Fibroblast of lung (primary cell): ENCODE measurements around the gene TYK2. TPM values are rescaled to one million over a fixed set of nuclear protein-coding genes. Genes with fewer than 3 reads are reported as not detected.

Experiments used
- DNase-seq, 2 donors: peaks; one replicate each; pipeline versions ENCODE4 v3.0.0 to v3.0.0-alpha.2; 2010; ENCODE audit warnings: low read depth in 2 of 2
- H2AFZ ChIP-seq: 2 replicates; pipeline ENCODE4 v1.5.1; 2012; ENCODE audit warnings: low read length, control low read depth, inconsistent platforms
- H3K27ac ChIP-seq: 2 replicates; pipeline ENCODE4 v1.5.1; 2011; ENCODE audit warnings: low read length, control low read depth; ENCODE audit not compliant: insufficient read depth
- H3K27me3 ChIP-seq: 2 replicates; pipeline ENCODE4 v1.5.1; 2011; ENCODE audit warnings: mild to moderate bottlenecking, low read length; ENCODE audit not compliant: control insufficient read depth, insufficient read depth
- H3K36me3 ChIP-seq: 2 replicates; pipeline ENCODE4 v1.5.1; 2011; ENCODE audit warnings: low read length; ENCODE audit not compliant: control insufficient read depth, insufficient read depth
- H3K4me1 ChIP-seq: 2 replicates; pipeline ENCODE4 v1.5.1; 2011; ENCODE audit warnings: low read length; ENCODE audit not compliant: control insufficient read depth, insufficient read depth; ENCODE audit errors: extremely low read depth
- H3K4me2 ChIP-seq: 2 replicates; pipeline ENCODE4 v1.5.1; 2011; ENCODE audit warnings: low read length, control low read depth; ENCODE audit not compliant: insufficient read depth; ENCODE audit errors: extremely low read depth
- H3K4me3 ChIP-seq, 4 experiments: fragments of 200-600 bp in 1 of 4; sonication (generic) in 1 of 4; replicated peaks in 1 of 4; 2 replicates each; pipeline ENCODE4 v1.5.1; 2011 to 2016; ENCODE audit warnings: low read length in 4 of 4, low read depth in 3 of 4, mild to moderate bottlenecking in 3 of 4, control low read depth in 2 of 4, inconsistent platforms in 1 of 4, mixed read lengths in 1 of 4; ENCODE audit not compliant: insufficient read depth in 1 of 4; ENCODE audit errors: control extremely low read depth in 1 of 4
- H3K79me2 ChIP-seq: 2 replicates; pipeline ENCODE4 v1.5.1; 2012; ENCODE audit warnings: mild to moderate bottlenecking, low read length, inconsistent platforms; ENCODE audit not compliant: control insufficient read depth, insufficient read depth
- H3K9ac ChIP-seq: 2 replicates; pipeline ENCODE4 v1.5.1; 2011; ENCODE audit warnings: mild to moderate bottlenecking, low read length, control low read depth; ENCODE audit not compliant: insufficient read depth
- H3K9me3 ChIP-seq: 2 replicates; pipeline ENCODE4 v1.5.1; 2012; ENCODE audit warnings: low read depth, low read length; ENCODE audit not compliant: control insufficient read depth, insufficient read depth
- H4K20me1 ChIP-seq: 2 replicates; pipeline ENCODE4 v1.5.1; 2011; ENCODE audit warnings: low read length; ENCODE audit not compliant: control insufficient read depth, insufficient read depth; ENCODE audit errors: extremely low read depth
- CTCF ChIP-seq, 2 donors: IDR thresholded peaks in 1 of 2; conservative IDR thresholded peaks in 1 of 2; 1 replicate in 1 of 2; 2 replicates in 1 of 2; pipeline ENCODE4 v1.5.1; 2011 to 2012; ENCODE audit warnings: low read length in 2 of 2, control low read depth in 1 of 2, inconsistent platforms in 1 of 2, low read depth in 1 of 2, mild to moderate bottlenecking in 1 of 2
- EZH2 ChIP-seq: IDR thresholded peaks from 2 replicates; pipeline ENCODE4 v1.5.1; 2012; ENCODE audit warnings: low read length, control low read depth, mild to moderate bottlenecking; ENCODE audit errors: missing control alignments
- polyA plus RNA-seq, 2 donors: library from polyadenylated mRNA; depleted of rRNA in 1 of 2; stranded (reverse) in 1 of 2; unstranded in 1 of 2; fragments of >200 nt; gene quantifications; 2 replicates each; pipeline ENCODE4 v1.2.1, GENCODE V29; 2011 to 2012; ENCODE audit warnings: missing spikeins in 1 of 2
- total RNA-seq: library from RNA; depleted of rRNA; stranded (reverse); fragments of >200 nt; gene quantifications from 2 replicates; pipeline ENCODE4 v1.2.1, GENCODE V29; 2014

The TYK2 gene
- total and polyA plus RNA-seq, 2 donors (not counting 1 experiment from before 2014, with no cell fraction given), result 17.4 to 95.5 TPM

GRCh38 chr19:10328558-10329429, 51.6 kb downstream of the TYK2 start:
- H3K9ac ChIP-seq, result no peak overlapping the region
- TF ChIP-seq EZH2 (no peak), CTCF (conservative IDR thresholded peaks at IDR 0.05 in 1 of 2, IDR thresholded peaks at IDR 0.05 in 1 of 2; ENCODE audit: low read depth in 1 of 2, low read length in 2 of 2) (no peak)
- H3K36me3 ChIP-seq, result peaks cover 29% of the 10 kb centered on the region
- no peak overlapping the region for H2AFZ ChIP-seq
- DNase-seq, result no peak
- no peaks in the 10 kb centered on the region for H4K20me1 ChIP-seq
- H3K27me3 ChIP-seq, result no peaks in the 10 kb centered on the region
- no peak overlapping the region for H3K4me2 ChIP-seq
- H3K9me3 ChIP-seq, result no peaks in the 10 kb centered on the region
- no peak overlapping the region for H3K27ac ChIP-seq
- H3K4me3 ChIP-seq, result no peak overlapping the region
- H3K79me2 ChIP-seq, result peaks cover 26% of the 10 kb centered on the region
- H3K4me1 ChIP-seq, result peaks cover 6% of the 10 kb centered on the region

DNA sequence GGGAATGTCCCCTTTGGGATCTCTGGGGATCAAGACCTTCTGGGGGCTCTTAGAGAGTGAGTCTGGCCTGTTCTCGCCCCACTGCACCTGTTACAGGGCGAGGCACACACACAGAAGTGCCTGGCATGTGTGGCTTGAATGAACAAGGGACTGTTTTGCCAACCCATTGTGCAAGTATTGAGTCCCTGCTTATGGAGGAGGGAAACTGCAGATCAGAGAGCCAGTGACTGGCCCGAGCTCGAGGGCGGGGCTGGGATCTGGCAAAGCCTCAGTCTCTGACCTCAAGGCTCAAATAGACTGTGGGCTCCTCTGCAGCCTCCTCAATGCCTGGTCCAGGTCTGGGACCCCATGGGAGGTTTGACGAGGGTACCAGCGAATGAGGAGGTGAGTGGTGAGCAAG, 52.6 kb downstream of the TYK2 start:
- Histone ChIP-seq H4K20me1 (no peaks in the 10 kb centered on the region), H3K4me3 (no peak overlapping the region), H3K27me3 (no peaks in the 10 kb centered on the region), H3K79me2 (peaks cover 24% of the 10 kb centered on the region), H3K27ac (no peak overlapping the region), H3K4me1 (peaks cover 4% of the 10 kb centered on the region), H3K9ac (no peak overlapping the region), H3K4me2 (no peak overlapping the region), H3K36me3 (peaks cover 32% of the 10 kb centered on the region), H3K9me3 (no peaks in the 10 kb centered on the region), H2AFZ (no peak overlapping the region)
- no peak for DNase-seq
- TF ChIP-seq CTCF (conservative IDR thresholded peaks at IDR 0.05 in 1 of 2, IDR thresholded peaks at IDR 0.05 in 1 of 2; ENCODE audit: low read depth in 1 of 2, low read length in 2 of 2), result no peak

DNA sequence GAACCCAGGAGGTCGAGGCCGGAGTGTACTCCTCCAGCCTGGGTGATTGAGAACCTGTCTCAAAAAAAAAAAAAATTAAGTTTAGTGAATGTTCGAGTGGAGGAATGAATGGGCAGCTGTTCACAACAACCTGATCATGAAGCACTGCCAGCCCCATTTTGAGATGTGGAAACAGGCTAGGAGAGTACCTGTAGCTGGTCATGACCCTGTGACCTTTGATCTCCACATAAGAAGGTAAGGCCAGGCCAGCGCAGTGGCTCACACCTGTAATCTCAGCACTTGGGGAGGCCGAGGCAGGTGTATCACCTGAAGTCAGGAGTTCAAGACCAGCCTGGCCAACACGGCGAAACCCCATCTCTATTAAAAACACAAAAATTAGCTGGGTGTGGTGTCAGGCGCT, 54.6 kb downstream of the TYK2 start:
- peaks cover 8% of the 10 kb centered on the region for H3K79me2 ChIP-seq
- DNase-seq, result no peak
- H3K9me3 ChIP-seq, result no peaks in the 10 kb centered on the region
- H3K36me3 ChIP-seq, result peaks cover 36% of the 10 kb centered on the region
- H2AFZ ChIP-seq, result no peak overlapping the region
- H3K27ac ChIP-seq, result no peak overlapping the region
- H3K27me3 ChIP-seq, result no peaks in the 10 kb centered on the region
- no peak overlapping the region for H3K9ac ChIP-seq
- H3K4me2 ChIP-seq, result no peak overlapping the region
- no peak overlapping the region for H3K4me3 ChIP-seq
- no peaks in the 10 kb centered on the region for H3K4me1 ChIP-seq
- TF ChIP-seq EZH2 (no peak), CTCF (conservative IDR thresholded peaks at IDR 0.05 in 1 of 2, IDR thresholded peaks at IDR 0.05 in 1 of 2; ENCODE audit: low read depth in 1 of 2, low read length in 2 of 2) (no peak)
- H4K20me1 ChIP-seq, result no peaks in the 10 kb centered on the region
